Trophoblast cell (in vitro differentiated cells and primary cell): ENCODE measurements around the gene RGPD3.

Experiments used
- DNase-seq, 2 donors: peaks; one replicate each; pipeline ENCODE4 v3.0.0-alpha.2; 2016
- H2AFZ ChIP-seq: 2 replicates; pipeline ENCODE4 v1.6.1; 2013; ENCODE audit warnings: low read length, moderate library complexity, mild to moderate bottlenecking; ENCODE audit not compliant: insufficient read depth, poor library complexity
- H2AK5ac ChIP-seq: 2 replicates; pipeline ENCODE4 v1.6.1; 2013; ENCODE audit warnings: mild to moderate bottlenecking, low read length
- H2BK120ac ChIP-seq: 2 replicates; pipeline ENCODE4 v1.6.1; 2013; ENCODE audit warnings: low read length, mild to moderate bottlenecking, moderate library complexity; ENCODE audit not compliant: insufficient read depth, poor library complexity
- H2BK12ac ChIP-seq: 2 replicates; pipeline ENCODE4 v1.6.1; 2013; ENCODE audit warnings: mild to moderate bottlenecking, low read length, moderate library complexity
- H2BK5ac ChIP-seq: 2 replicates; pipeline ENCODE4 v1.6.1; 2013; ENCODE audit warnings: low read length, low read depth, moderate library complexity, mild to moderate bottlenecking; ENCODE audit not compliant: poor library complexity
- H3K14ac ChIP-seq: 2 replicates; pipeline ENCODE4 v1.6.1; 2013; ENCODE audit warnings: mild to moderate bottlenecking, low read length
- H3K18ac ChIP-seq: 2 replicates; pipeline ENCODE4 v1.6.1; 2013; ENCODE audit warnings: mild to moderate bottlenecking, low read length
- H3K23ac ChIP-seq: 2 replicates; pipeline ENCODE4 v1.6.1; 2013; ENCODE audit warnings: low read length
- H3K27ac ChIP-seq: 2 replicates; pipeline ENCODE4 v1.5.1; 2013; ENCODE audit warnings: low read depth, mild to moderate bottlenecking, inconsistent platforms, low read length, moderate library complexity
- H3K27me3 ChIP-seq: 2 replicates; pipeline ENCODE4 v1.6.1; 2013; ENCODE audit warnings: inconsistent platforms, mild to moderate bottlenecking, low read length, moderate library complexity; ENCODE audit not compliant: insufficient read depth
- H3K36me3 ChIP-seq, 2 experiments: 1 replicate in 1 of 2; 2 replicates in 1 of 2; pipeline ENCODE4 v1.6.1; 2013; ENCODE audit warnings: low read length in 2 of 2, mild to moderate bottlenecking in 2 of 2, moderate library complexity in 1 of 2; ENCODE audit not compliant: insufficient read depth in 2 of 2, control insufficient read depth in 1 of 2
- H3K4ac ChIP-seq: 2 replicates; pipeline ENCODE4 v1.6.1; 2013; ENCODE audit warnings: low read depth, mild to moderate bottlenecking, low read length, moderate library complexity
- H3K4me1 ChIP-seq, 2 experiments: 1 replicate in 1 of 2; 2 replicates in 1 of 2; pipeline ENCODE4 v1.6.1; 2013; ENCODE audit warnings: low read length in 2 of 2, mild to moderate bottlenecking in 2 of 2, moderate library complexity in 1 of 2; ENCODE audit not compliant: insufficient read depth in 2 of 2, control insufficient read depth in 1 of 2
- H3K4me2 ChIP-seq: 2 replicates; pipeline ENCODE4 v1.6.1; 2013; ENCODE audit warnings: inconsistent platforms, mild to moderate bottlenecking, low read length, moderate library complexity
- H3K4me3 ChIP-seq: 2 replicates; pipeline ENCODE4 v1.5.1; 2013; ENCODE audit warnings: mild to moderate bottlenecking, low read depth, low read length, inconsistent platforms
- H3K79me1 ChIP-seq: one replicate; pipeline ENCODE4 v1.6.1; 2013; ENCODE audit warnings: low read length
- H3K79me2 ChIP-seq: 2 replicates; pipeline ENCODE4 v1.6.1; 2013; ENCODE audit warnings: low read length, mild to moderate bottlenecking; ENCODE audit not compliant: control insufficient read depth, insufficient read depth, poor library complexity
- H3K9ac ChIP-seq: 2 replicates; pipeline ENCODE4 v1.6.1; 2013; ENCODE audit warnings: mild to moderate bottlenecking, low read length
- H3K9me3 ChIP-seq: 2 replicates; pipeline ENCODE4 v1.6.1; 2013; ENCODE audit warnings: low read depth, mild to moderate bottlenecking, control low read depth, inconsistent platforms, low read length; ENCODE audit not compliant: insufficient read depth
- H4K12ac ChIP-seq: 2 replicates; pipeline ENCODE4 v1.6.1; 2013; ENCODE audit warnings: low read depth, mild to moderate bottlenecking, low read length, moderate library complexity
- H4K8ac ChIP-seq: 2 replicates; pipeline ENCODE4 v1.6.1; 2013; ENCODE audit warnings: low read depth, mild to moderate bottlenecking, low read length, moderate library complexity
- H4K91ac ChIP-seq: one replicate; pipeline ENCODE4 v1.6.1; 2013; ENCODE audit warnings: low read depth, mild to moderate bottlenecking, low read length, moderate library complexity
- whole genome bisulfite sequencing: extraction: QIAGEN DNeasy Blood & Tissue Kit; methylation state at CpG from one replicate; pipeline ENCODE4 v1.1.7; 2013; ENCODE audit warnings: missing lambda C conversion rate; ENCODE audit not compliant: insufficient read length, insufficient coverage; ENCODE audit errors: extremely low coverage; 5-methylcytosine and 5-hydroxymethylcytosine counted together

RGPD3 gene

GRCh38 chr2:106353676-106354075 lies 114.5 kb downstream of the RGPD3 start:
- no peak overlapping the region for H2AFZ ChIP-seq
- H3K27ac ChIP-seq, result no peak overlapping the region
- no peak overlapping the region for H3K14ac ChIP-seq
- no peak overlapping the region for H3K4me2 ChIP-seq
- no peaks in the 10 kb centered on the region for H3K79me1 ChIP-seq
- H3K4me3 ChIP-seq, result no peak overlapping the region
- H4K91ac ChIP-seq, result no peak overlapping the region
- no CpG with 5 or more reads among the region's 5 CpGs for WGBS
- no peak for DNase-seq
- H3K18ac ChIP-seq, result no peak overlapping the region
- H4K12ac ChIP-seq, result no peak overlapping the region
- H3K9ac ChIP-seq, result no peak overlapping the region
- no peaks in the 10 kb centered on the region for H3K4me1 ChIP-seq
- no peak overlapping the region for H2AK5ac ChIP-seq
- H3K9me3 ChIP-seq, result no peaks in the 10 kb centered on the region
- no peak overlapping the region for H3K4ac ChIP-seq
- no peak overlapping the region for H2BK5ac ChIP-seq
- no peak overlapping the region for H4K8ac ChIP-seq
- no peak overlapping the region for H2BK12ac ChIP-seq
- no peaks in the 10 kb centered on the region for H3K36me3 ChIP-seq
- no peak overlapping the region for H2BK120ac ChIP-seq
- H3K27me3 ChIP-seq, result no peaks in the 10 kb centered on the region
- H3K23ac ChIP-seq, result no peak overlapping the region
- no peaks in the 10 kb centered on the region for H3K79me2 ChIP-seq

GRCh38 chr2:106350980-106351379 lies 117.2 kb downstream of the RGPD3 start:
- H3K18ac ChIP-seq, result no peak overlapping the region
- no peak for DNase-seq
- no peak overlapping the region for H2BK5ac ChIP-seq
- H2AFZ ChIP-seq, result no peak overlapping the region
- H3K4me1 ChIP-seq, result no peaks in the 10 kb centered on the region
- no peak overlapping the region for H4K8ac ChIP-seq
- H2BK12ac ChIP-seq, result no peak overlapping the region
- no peak overlapping the region for H3K27ac ChIP-seq
- H3K4ac ChIP-seq, result no peak overlapping the region
- H3K4me3 ChIP-seq, result no peak overlapping the region
- H4K12ac ChIP-seq, result no peak overlapping the region
- H3K9me3 ChIP-seq, result no peaks in the 10 kb centered on the region
- H2AK5ac ChIP-seq, result no peak overlapping the region
- H3K14ac ChIP-seq, result no peak overlapping the region
- no peaks in the 10 kb centered on the region for H3K79me2 ChIP-seq
- H3K36me3 ChIP-seq, result no peaks in the 10 kb centered on the region
- H3K27me3 ChIP-seq, result no peaks in the 10 kb centered on the region
- no peak overlapping the region for H3K9ac ChIP-seq
- H3K79me1 ChIP-seq, result no peaks in the 10 kb centered on the region
- H3K4me2 ChIP-seq, result no peak overlapping the region
- no peak overlapping the region for H4K91ac ChIP-seq
- WGBS, result no CpG with 5 or more reads among the region's 2 CpGs
- no peak overlapping the region for H2BK120ac ChIP-seq
- no peak overlapping the region for H3K23ac ChIP-seq

GRCh38 chr2:106344302-106344701 lies 123.9 kb downstream of the RGPD3 start:
- Histone ChIP-seq H3K4me2 (no peak overlapping the region), H3K27me3 (no peaks in the 10 kb centered on the region), H3K14ac (no peak overlapping the region), H4K91ac (no peak overlapping the region), H4K12ac (no peak overlapping the region), H2BK5ac (no peak overlapping the region), H3K18ac (no peak overlapping the region), H2AK5ac (no peak overlapping the region), H3K79me2 (no peaks in the 10 kb centered on the region), H2AFZ (no peak overlapping the region), H3K36me3 (no peaks in the 10 kb centered on the region), H3K4me1 (no peaks in the 10 kb centered on the region), H3K79me1 (peaks cover 2% of the 10 kb centered on the region), H3K27ac (no peak overlapping the region), H3K23ac (no peak overlapping the region), H3K4ac (no peak overlapping the region), H3K4me3 (peak overlapping the region; percentile 23), H3K9me3 (peaks cover 4% of the 10 kb centered on the region), H3K9ac (no peak overlapping the region), H2BK120ac (no peak overlapping the region), H4K8ac (no peak overlapping the region), H2BK12ac (no peak overlapping the region)
- no peak for DNase-seq
- WGBS, result no CpG with 5 or more reads among the region's 12 CpGs

- peaks cover 2% of the 10 kb centered on the region for H3K79me1 ChIP-seq
- H4K91ac ChIP-seq, result no peak overlapping the region
- H2BK12ac ChIP-seq, result no peak overlapping the region
- no peaks in the 10 kb centered on the region for H3K4me1 ChIP-seq
- no peak overlapping the region for H4K12ac ChIP-seq
- H2BK5ac ChIP-seq, result no peak overlapping the region
- no peak overlapping the region for H3K4me2 ChIP-seq
- H3K14ac ChIP-seq, result no peak overlapping the region
- no peak overlapping the region for H2AK5ac ChIP-seq
- H3K4ac ChIP-seq, result no peak overlapping the region
- H2AFZ ChIP-seq, result no peak overlapping the region
- H4K8ac ChIP-seq, result no peak overlapping the region
- H3K9ac ChIP-seq, result no peak overlapping the region
- no peaks in the 10 kb centered on the region for H3K36me3 ChIP-seq
- no peak overlapping the region for H2BK120ac ChIP-seq
- H3K23ac ChIP-seq, result no peak overlapping the region
- no peak for DNase-seq
- H3K18ac ChIP-seq, result no peak overlapping the region
- peaks cover 4% of the 10 kb centered on the region for H3K9me3 ChIP-seq
- WGBS, result no CpG with 5 or more reads among the region's 16 CpGs
- H3K27me3 ChIP-seq, result no peaks in the 10 kb centered on the region
- H3K4me3 ChIP-seq, result no peak overlapping the region
- no peak overlapping the region for H3K27ac ChIP-seq
- no peaks in the 10 kb centered on the region for H3K79me2 ChIP-seq
Observed at GRCh38 chr2:106343274-106343673, 124.9 kb downstream of the RGPD3 start.
